Activated naive CD4-positive, alpha-beta T cell treated with anti-CD3 and anti-CD28 coated beads, Interleukin-2, amount 50 U/mL, for 24 hours (primary cell): ENCODE data around the gene RITA1.
A peak's percentile ranks its signal among the peaks of the same experiment; 100 is the strongest.
"Not testable (repeated sequence)": the region's sequence is repeated elsewhere in the genome, so short reads cannot be mapped to it uniquely, and the experiment has no call there.

Experiments used
- H3K27ac Mint-ChIP-seq: one replicate; pipeline ENCODE4 v1.8.0; 2021; ENCODE audit warnings: mild to moderate bottlenecking, mixed read lengths
- H3K27me3 Mint-ChIP-seq: one replicate; pipeline ENCODE4 v1.8.0; 2021; ENCODE audit warnings: mixed read lengths
- H3K36me3 Mint-ChIP-seq: one replicate; pipeline ENCODE4 v1.8.0; 2021; ENCODE audit warnings: mixed read lengths
- H3K4me1 Mint-ChIP-seq: one replicate; pipeline ENCODE4 v1.8.0; 2021; ENCODE audit warnings: mixed read lengths
- H3K4me3 Mint-ChIP-seq: one replicate; pipeline ENCODE4 v1.8.0; 2021; ENCODE audit warnings: mild to moderate bottlenecking, mixed read lengths
- H3K9me3 Mint-ChIP-seq: one replicate; pipeline ENCODE4 v1.8.0; 2021; ENCODE audit warnings: mixed read lengths

The RITA1 gene

GRCh38 chr12:113202300-113203075, 17.0 kb downstream of the RITA1 start:
- Mint-ChIP-seq H3K36me3 (no peaks in the 10 kb centered on the region), H3K4me1 (peaks cover 9% of the 10 kb centered on the region)

DNA sequence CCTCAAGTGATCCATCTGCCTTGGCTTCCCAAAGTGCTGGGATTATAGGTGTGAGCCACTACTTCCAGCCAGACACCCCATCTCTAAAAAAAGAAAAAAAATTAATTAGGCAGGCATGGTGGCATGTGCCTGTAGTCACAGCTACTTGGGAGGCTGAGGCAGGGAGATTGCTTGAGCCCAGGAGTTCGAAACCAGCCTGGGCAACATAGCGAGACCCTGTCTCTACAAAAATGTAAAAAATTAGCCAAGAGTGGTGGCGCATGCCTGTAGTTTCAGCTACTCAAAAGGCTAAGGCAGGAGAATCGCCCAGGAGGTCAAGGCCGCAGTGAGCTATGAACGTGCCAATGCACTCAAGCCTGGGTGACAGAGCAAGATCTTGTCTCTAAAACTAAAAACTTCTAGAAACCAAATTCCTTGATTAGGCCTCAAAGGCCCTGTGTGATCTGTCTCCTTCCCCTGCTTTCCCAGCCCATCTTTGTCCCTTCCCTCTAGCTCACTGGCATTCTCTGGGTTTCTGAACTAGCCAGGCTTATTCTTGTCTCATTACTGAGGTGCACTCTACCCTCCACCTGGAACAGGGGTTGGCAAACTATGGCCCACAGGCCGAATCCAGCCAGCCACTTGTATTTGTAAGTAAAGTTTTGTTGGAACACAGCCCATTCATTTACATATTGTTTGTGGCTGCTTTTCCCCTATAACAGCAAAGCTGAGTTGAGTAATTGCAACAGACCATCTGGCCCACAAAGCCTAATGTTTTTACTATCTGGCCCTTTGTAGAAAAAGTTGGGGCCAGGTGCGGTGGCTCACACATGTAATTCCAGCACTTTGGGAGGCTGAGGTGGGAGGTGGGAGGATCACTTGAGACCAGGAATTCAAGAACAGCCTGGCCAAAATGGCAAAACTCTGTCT, 18.6 kb downstream of the RITA1 start:
- H3K27ac Mint-ChIP-seq, result no peak overlapping the region
- H3K4me3 Mint-ChIP-seq, result no peak overlapping the region
- peaks cover 24% of the 10 kb centered on the region for H3K4me1 Mint-ChIP-seq
- no peaks in the 10 kb centered on the region for H3K36me3 Mint-ChIP-seq
- no peaks in the 10 kb centered on the region for H3K27me3 Mint-ChIP-seq
- no peaks in the 10 kb centered on the region for H3K9me3 Mint-ChIP-seq

More at GRCh38 chr12:113202300-113203075, 17.0 kb downstream of the RITA1 start:
- H3K27ac Mint-ChIP-seq, result no peak overlapping the region
- H3K4me3 Mint-ChIP-seq, result no peak overlapping the region
- H3K27me3 Mint-ChIP-seq, result no peaks in the 10 kb centered on the region
- H3K9me3 Mint-ChIP-seq, result no peaks in the 10 kb centered on the region

DNA sequence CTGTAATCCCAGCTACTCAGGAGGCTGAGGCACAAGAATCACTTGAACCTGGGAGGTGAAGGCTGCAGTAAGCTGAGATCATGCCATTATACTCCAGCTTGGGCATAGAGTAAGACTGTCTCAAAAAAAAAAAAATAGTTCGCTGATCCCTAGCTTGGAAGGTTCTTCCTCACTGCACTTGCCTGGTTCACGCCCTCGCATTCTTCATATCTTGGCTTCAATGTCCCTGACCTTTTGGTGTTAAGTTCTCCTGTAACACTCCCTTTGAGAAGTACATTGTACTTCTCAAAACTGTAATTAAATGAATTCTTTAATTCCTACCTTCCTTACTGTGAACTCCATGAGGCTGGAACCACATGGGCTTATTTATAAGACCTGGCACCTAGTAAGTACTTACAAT, 19.3 kb downstream of the RITA1 start:
- no peaks in the 10 kb centered on the region for H3K36me3 Mint-ChIP-seq
- H3K4me3 Mint-ChIP-seq, result no peak overlapping the region
- H3K4me1 Mint-ChIP-seq, result peaks cover 31% of the 10 kb centered on the region
- peak overlapping the region; percentile 56 for H3K27ac Mint-ChIP-seq
- H3K9me3 Mint-ChIP-seq, result no peaks in the 10 kb centered on the region
- H3K27me3 Mint-ChIP-seq, result no peaks in the 10 kb centered on the region

DNA sequence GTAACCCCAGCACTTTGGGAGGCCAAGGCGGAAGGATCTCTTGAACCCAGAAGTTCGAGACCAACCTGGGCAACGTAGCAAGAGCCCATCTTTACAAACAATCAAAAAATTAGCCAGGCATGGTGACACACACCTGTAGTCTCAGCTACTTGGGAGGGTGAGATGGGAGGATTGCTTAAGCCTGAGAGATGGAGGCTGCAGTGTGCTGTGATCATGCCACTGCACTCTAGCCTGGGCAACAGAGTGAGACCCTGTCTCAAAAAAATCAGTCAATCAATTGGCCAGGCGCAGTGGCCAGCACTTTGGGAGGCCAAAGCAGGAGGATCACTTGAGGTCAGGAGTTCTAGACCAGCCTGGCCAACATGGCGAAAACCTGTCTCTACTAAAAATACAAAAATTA, 21.3 kb downstream of the RITA1 start:
- not testable (repeated sequence) for H3K9me3 Mint-ChIP-seq, H3K36me3 Mint-ChIP-seq, H3K27me3 Mint-ChIP-seq, H3K4me3 Mint-ChIP-seq
- Mint-ChIP-seq H3K27ac (peak overlapping the region; percentile 65), H3K4me1 (peaks cover 49% of the 10 kb centered on the region)

GRCh38 chr12:113207613-113208040, 22.1 kb downstream of the RITA1 start:
- Mint-ChIP-seq H3K4me1 (peaks cover 49% of the 10 kb centered on the region), H3K4me3 (no peak overlapping the region)

DNA sequence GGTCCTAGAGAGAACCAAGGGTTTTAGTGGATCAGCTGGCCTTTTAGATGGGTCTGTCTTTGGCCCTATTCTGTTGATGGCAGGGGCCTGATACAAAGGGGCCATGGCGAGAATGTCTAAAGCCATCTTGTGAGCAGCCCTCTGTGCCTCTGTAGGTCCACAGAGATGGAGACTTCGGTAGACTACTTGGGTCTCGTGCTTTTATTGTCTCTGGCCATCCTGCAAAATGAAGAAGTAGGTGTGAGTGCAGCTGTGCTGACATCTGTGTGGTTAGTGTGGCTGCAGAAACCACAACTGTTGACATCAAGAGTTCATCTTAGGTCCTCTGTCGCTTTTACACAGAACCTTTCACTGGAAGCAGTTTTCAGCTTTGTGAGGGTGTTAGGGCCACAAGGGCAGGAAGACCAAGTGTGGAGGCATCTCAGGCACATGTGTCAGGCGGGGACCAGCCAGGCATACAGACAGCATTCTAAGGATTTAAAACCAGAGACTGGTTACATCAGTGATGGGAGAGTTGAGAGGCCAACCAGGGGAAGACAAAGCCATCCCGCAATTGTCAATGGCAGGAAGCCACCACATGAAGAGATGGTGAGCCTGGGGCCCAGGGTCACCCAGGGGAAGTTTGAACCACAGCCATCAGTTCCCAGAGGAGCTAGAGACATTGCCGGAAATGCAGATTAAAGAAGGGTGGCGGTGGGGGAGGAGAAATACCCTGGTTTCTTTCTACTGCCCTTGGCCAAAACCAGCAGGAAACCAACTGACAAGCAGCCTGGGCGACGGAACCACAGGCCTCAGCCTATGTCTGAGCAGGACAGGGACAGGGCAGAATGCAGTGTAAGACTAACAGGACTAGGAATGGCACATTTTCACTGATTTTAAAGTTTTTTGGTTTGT, 22.8 kb downstream of the RITA1 start:
- Mint-ChIP-seq H3K4me1 (peaks cover 49% of the 10 kb centered on the region), H3K36me3 (no peaks in the 10 kb centered on the region), H3K27ac (peak overlapping the region; percentile 94), H3K27me3 (no peaks in the 10 kb centered on the region), H3K4me3 (peak overlapping the region; percentile 67), H3K9me3 (no peaks in the 10 kb centered on the region)

More at GRCh38 chr12:113207613-113208040, 22.1 kb downstream of the RITA1 start:
- H3K27ac Mint-ChIP-seq, result peak overlapping the region; percentile 11
- no peaks in the 10 kb centered on the region for H3K27me3 Mint-ChIP-seq
- no peaks in the 10 kb centered on the region for H3K9me3 Mint-ChIP-seq
- no peaks in the 10 kb centered on the region for H3K36me3 Mint-ChIP-seq

DNA sequence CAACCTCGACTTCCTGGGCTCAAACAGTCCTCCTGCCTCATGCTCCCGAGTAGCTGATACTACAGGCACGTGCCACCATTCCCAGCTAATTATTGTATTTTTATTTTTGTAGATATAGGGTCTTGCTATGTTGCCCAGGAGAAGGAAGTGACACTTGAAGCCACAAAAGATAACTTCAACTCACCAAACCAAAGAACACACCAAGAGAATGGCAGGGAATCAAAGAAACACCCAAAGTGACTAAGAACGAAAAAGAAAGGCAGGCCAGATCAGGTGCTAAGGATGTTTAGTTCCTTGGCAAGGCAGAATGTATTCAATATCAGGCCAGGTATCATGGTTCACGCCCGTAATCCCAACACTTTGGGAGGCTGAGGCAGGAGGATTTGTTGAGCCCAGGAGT, 25.6 kb downstream of the RITA1 start:
- H3K4me3 Mint-ChIP-seq, result no peak overlapping the region
- H3K4me1 Mint-ChIP-seq, result peaks cover 64% of the 10 kb centered on the region
- no peaks in the 10 kb centered on the region for H3K9me3 Mint-ChIP-seq
- H3K36me3 Mint-ChIP-seq, result no peaks in the 10 kb centered on the region
- no peaks in the 10 kb centered on the region for H3K27me3 Mint-ChIP-seq
- peak overlapping the region; percentile 86 for H3K27ac Mint-ChIP-seq

DNA sequence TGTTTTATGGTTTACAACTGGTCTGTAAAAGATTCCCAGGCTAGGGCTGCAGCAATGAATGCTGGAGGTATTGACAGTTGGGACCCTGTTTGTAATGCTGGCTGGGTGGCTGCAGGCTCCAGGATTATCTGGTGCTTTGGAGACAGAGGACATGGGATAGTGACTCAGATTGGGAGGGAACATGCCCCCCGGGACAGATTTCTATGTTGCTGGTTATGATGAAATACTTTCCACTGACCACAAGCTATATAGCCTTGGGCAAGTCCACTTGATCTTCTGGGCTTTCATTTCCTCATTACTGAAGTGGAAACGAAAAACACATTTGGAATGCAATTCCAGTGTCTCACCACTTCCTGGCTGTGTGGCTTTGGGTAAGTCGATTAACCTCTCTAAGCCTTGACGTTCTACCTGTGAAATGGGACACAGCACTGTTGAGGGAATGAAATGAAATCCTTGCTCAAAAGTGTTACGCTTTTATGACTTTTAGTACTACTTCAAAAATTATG, 29.4 kb downstream of the RITA1 start:
- Mint-ChIP-seq H3K4me1 (peaks cover 48% of the 10 kb centered on the region), H3K27me3 (no peaks in the 10 kb centered on the region), H3K27ac (no peak overlapping the region)

GRCh38 chr12:113216027-113216426, 30.5 kb downstream of the RITA1 start:
- H3K9me3 Mint-ChIP-seq, result no peaks in the 10 kb centered on the region
- no peak overlapping the region for H3K4me3 Mint-ChIP-seq
- H3K36me3 Mint-ChIP-seq, result no peaks in the 10 kb centered on the region
- H3K27ac Mint-ChIP-seq, result no peak overlapping the region
- H3K4me1 Mint-ChIP-seq, result peaks cover 45% of the 10 kb centered on the region
- H3K27me3 Mint-ChIP-seq, result no peaks in the 10 kb centered on the region

More for the DNA sequence above, 29.4 kb downstream of the RITA1 start:
- Mint-ChIP-seq H3K36me3 (no peaks in the 10 kb centered on the region), H3K9me3 (no peaks in the 10 kb centered on the region), H3K4me3 (no peak overlapping the region)

DNA sequence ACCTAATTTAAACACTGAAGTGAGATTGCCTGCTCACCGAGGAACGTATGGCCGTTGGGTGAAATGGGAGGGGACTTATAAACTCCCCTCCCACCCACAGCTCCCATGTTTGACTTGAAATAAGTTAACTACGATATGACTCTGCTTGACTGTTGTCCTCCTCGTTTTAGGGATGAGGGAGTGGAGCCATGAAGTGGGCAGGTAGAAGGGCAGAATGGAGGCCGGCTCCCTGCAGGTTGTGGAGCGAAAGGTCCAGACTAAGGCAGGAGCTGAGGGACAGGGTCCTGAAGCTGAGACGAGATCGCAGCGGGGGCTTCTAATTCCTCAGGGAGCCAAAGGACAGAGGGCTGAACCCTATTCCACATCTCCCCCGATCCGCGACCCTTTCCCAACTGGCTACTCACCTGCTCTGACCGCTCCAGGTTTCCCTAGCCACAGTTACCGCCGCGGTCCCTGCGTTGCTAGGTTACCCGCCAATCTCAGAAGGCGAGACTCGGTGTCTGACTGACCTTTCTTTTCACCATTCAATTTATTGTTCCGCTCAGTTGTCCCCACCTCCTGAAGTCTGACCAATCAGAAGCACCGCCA, 35.2 kb downstream of the RITA1 start:
- Mint-ChIP-seq H3K4me3 (peak overlapping the region; percentile 94), H3K9me3 (no peaks in the 10 kb centered on the region), H3K27me3 (no peaks in the 10 kb centered on the region), H3K36me3 (no peaks in the 10 kb centered on the region), H3K4me1 (peaks cover 51% of the 10 kb centered on the region), H3K27ac (peak overlapping the region; percentile 97)

DNA sequence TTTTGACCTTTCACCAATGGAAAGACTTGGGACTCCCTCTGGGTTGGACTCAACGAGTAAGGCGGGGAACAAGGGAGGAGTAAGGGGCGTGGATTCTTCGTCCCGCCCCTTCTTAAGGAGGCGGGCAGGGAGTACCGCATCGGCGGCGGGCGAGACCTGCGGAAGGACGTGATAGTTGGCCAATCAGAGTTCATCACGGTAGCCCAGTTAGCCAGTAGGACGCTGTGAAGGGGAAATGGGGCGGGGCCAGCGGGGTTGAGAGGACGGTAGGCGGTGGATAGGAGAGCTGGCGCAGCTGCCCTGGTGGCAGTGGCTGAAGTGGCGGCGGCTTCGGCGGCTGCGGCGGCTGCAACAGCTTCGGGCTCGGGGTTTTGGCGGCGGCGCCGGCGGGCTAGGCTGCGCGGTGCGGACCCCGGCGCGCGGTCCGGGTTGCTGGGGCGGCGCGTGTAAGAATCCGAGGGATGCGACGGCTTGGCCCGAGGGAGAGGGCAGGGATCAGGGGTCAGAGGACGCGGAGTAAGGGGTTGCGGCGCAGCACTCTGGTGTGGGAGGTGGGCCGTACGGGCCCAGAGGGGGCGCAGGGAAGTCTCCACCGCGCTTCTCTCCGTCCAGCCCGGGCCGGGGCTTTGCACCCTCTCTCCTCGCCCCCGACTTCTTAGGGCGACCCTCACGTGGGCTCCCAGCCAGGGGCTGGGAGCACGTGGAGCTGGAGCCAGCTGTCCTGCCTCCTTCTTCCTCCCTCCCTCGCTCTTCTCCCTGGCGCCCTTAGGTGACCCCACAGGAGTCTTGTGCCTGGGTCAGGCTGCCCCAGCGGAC, 35.9 kb downstream of the RITA1 start, which contains the start of gene TPCN1:
TPCN1 (plus strand) TSS at position 284 of the 816 bp plus-strand sequence. CDS start 5,389 bp downstream, outside the sequence.
- Mint-ChIP-seq H3K27ac (peak within 1 kb of the TSS; percentile 97), H3K4me1 (peaks cover 44% of the 10 kb centered on the region), H3K36me3 (no peaks in the 10 kb centered on the region), H3K9me3 (no peaks in the 10 kb centered on the region), H3K27me3 (no peaks in the 10 kb centered on the region), H3K4me3 (peak within 1 kb of the TSS; percentile 94)

GRCh38 chr12:113221997-113222729, 36.6 kb downstream of the RITA1 start:
- no peaks in the 10 kb centered on the region for H3K9me3 Mint-ChIP-seq
- no peaks in the 10 kb centered on the region for H3K36me3 Mint-ChIP-seq
- peaks cover 42% of the 10 kb centered on the region for H3K4me1 Mint-ChIP-seq
- peak overlapping the region; percentile 94 for H3K4me3 Mint-ChIP-seq
- peak overlapping the region; percentile 94 for H3K27ac Mint-ChIP-seq
- no peaks in the 10 kb centered on the region for H3K27me3 Mint-ChIP-seq

GRCh38 chr12:113222730-113223531, 37.4 kb downstream of the RITA1 start:
- Mint-ChIP-seq H3K4me3 (peak overlapping the region; percentile 94), H3K9me3 (no peaks in the 10 kb centered on the region), H3K27ac (peak overlapping the region; percentile 94), H3K27me3 (no peaks in the 10 kb centered on the region), H3K36me3 (no peaks in the 10 kb centered on the region), H3K4me1 (peaks cover 40% of the 10 kb centered on the region)
